ENCODE measurements around the gene WDCP.

WDCP gene

GRCh38 chr2:24018241-24018640 lies 28.9 kb downstream of the WDCP start:
- no peak for ATAC-seq
- TF ChIP-seq ZFP3 (CRISPR knock-in tag; IDR thresholded peaks at IDR 0.05) (no peak), SNAI2 (CRISPR knock-in tag; IDR thresholded peaks at IDR 0.05) (no peak), OSR1 (CRISPR knock-in tag; IDR thresholded peaks at IDR 0.05) (no peak), TCF4 (CRISPR knock-in tag; IDR thresholded peaks at IDR 0.05; ENCODE audit: borderline replicate concordance) (no peak), ZC3H10 (CRISPR knock-in tag; IDR thresholded peaks at IDR 0.05) (no peak), ISL1 (CRISPR knock-in tag; IDR thresholded peaks at IDR 0.05) (no peak), BACH2 (CRISPR knock-in tag; IDR thresholded peaks at IDR 0.05; ENCODE audit: borderline replicate concordance) (no peak), PPARA (CRISPR knock-in tag; IDR thresholded peaks at IDR 0.05; ENCODE audit: borderline replicate concordance) (no peak), PATZ1 (CRISPR knock-in tag; IDR thresholded peaks at IDR 0.05; ENCODE audit: borderline replicate concordance) (no peak), POU6F1 (CRISPR knock-in tag; IDR thresholded peaks at IDR 0.05; ENCODE audit: borderline replicate concordance, low read depth) (no peak), TSHZ2 (CRISPR knock-in tag; IDR thresholded peaks at IDR 0.05) (no peak), CREB5 (CRISPR knock-in tag; IDR thresholded peaks at IDR 0.05; ENCODE audit: low read depth) (no peak), ZFP30 (CRISPR knock-in tag; IDR thresholded peaks at IDR 0.05) (no peak), ZNF8 (CRISPR knock-in tag; IDR thresholded peaks at IDR 0.05) (no peak), GLIS3 (CRISPR knock-in tag; IDR thresholded peaks at IDR 0.05) (no peak), CSDC2 (CRISPR knock-in tag; IDR thresholded peaks at IDR 0.05) (no peak), ZNF565 (CRISPR knock-in tag; conservative IDR thresholded peaks at IDR 0.05; ENCODE audit: low read depth) (no peak), TOX (CRISPR knock-in tag; IDR thresholded peaks at IDR 0.05; ENCODE audit: borderline replicate concordance) (no peak)

GRCh38 chr2:24017711-24018110 lies 29.5 kb downstream of the WDCP start:
- TF ChIP-seq PATZ1 (CRISPR knock-in tag; IDR thresholded peaks at IDR 0.05; ENCODE audit: borderline replicate concordance) (no peak), ESRRG (CRISPR knock-in tag; IDR thresholded peaks at IDR 0.05) (no peak), CREB5 (CRISPR knock-in tag; IDR thresholded peaks at IDR 0.05; ENCODE audit: low read depth) (no peak), SNAI2 (CRISPR knock-in tag; IDR thresholded peaks at IDR 0.05) (no peak), ZFP3 (CRISPR knock-in tag; IDR thresholded peaks at IDR 0.05) (no peak), ZNF8 (CRISPR knock-in tag; IDR thresholded peaks at IDR 0.05) (no peak), ZC3H10 (CRISPR knock-in tag; IDR thresholded peaks at IDR 0.05) (no peak), PPARA (CRISPR knock-in tag; IDR thresholded peaks at IDR 0.05; ENCODE audit: borderline replicate concordance) (no peak), POU6F1 (CRISPR knock-in tag; IDR thresholded peaks at IDR 0.05; ENCODE audit: borderline replicate concordance, low read depth) (no peak), BACH2 (CRISPR knock-in tag; IDR thresholded peaks at IDR 0.05; ENCODE audit: borderline replicate concordance) (no peak), ARNTL (CRISPR knock-in tag; IDR thresholded peaks at IDR 0.05; ENCODE audit: borderline replicate concordance, low read depth) (no peak), OSR1 (CRISPR knock-in tag; IDR thresholded peaks at IDR 0.05) (no peak), ZNF565 (CRISPR knock-in tag; conservative IDR thresholded peaks at IDR 0.05; ENCODE audit: low read depth) (no peak), ISL1 (CRISPR knock-in tag; IDR thresholded peaks at IDR 0.05) (no peak), TSHZ2 (CRISPR knock-in tag; IDR thresholded peaks at IDR 0.05) (no peak), TCF4 (CRISPR knock-in tag; IDR thresholded peaks at IDR 0.05; ENCODE audit: borderline replicate concordance) (no peak)
- ATAC-seq: no peak
